MG63 (cell line): ENCODE data around the gene SLAIN2. TPM values are rescaled to one million over a fixed set of nuclear protein-coding genes. Genes with fewer than 3 reads are reported as not detected.
"Not testable (repeated sequence)": the region's sequence is repeated elsewhere in the genome, so short reads cannot be mapped to it uniquely, and the experiment has no call there.

Experiments
- DNase-seq: peaks from one replicate; pipeline ENCODE4 v3.0.0-alpha.2; 2020
- H3K27me3 ChIP-seq: fragments of 250-450 bp; sonication (Bioruptor Pico); 2 replicates; pipeline ENCODE4 v1.5.1; 2020; ENCODE audit warnings: mild to moderate bottlenecking, moderate library complexity
- H3K36me3 ChIP-seq: fragments of 250-450 bp; sonication (Bioruptor Pico); 2 replicates; pipeline ENCODE4 v1.5.1; 2020; ENCODE audit warnings: mild to moderate bottlenecking, moderate library complexity
- H3K4me3 ChIP-seq: fragments of 250-450 bp; sonication (Bioruptor Pico); 2 replicates; pipeline ENCODE4 v1.5.1; 2020; ENCODE audit warnings: mild to moderate bottlenecking, moderate library complexity
- H3K9me3 ChIP-seq: fragments of 250-450 bp; sonication (Bioruptor Pico); 2 replicates; pipeline ENCODE4 v1.5.1; 2020; ENCODE audit warnings: mild to moderate bottlenecking, moderate library complexity
- total RNA-seq: library from RNA; depleted of rRNA; stranded (reverse); fragments of >200 nt; shearing (Covaris generic); gene quantifications from 2 replicates; pipeline ENCODE4 v1.2.3, GENCODE V29; 2014; ENCODE audit warnings: low replicate concordance; rRNA removed

SLAIN2 gene
- total RNA-seq, 1 experiment from 2014 or later, result 18.2 TPM

DNA sequence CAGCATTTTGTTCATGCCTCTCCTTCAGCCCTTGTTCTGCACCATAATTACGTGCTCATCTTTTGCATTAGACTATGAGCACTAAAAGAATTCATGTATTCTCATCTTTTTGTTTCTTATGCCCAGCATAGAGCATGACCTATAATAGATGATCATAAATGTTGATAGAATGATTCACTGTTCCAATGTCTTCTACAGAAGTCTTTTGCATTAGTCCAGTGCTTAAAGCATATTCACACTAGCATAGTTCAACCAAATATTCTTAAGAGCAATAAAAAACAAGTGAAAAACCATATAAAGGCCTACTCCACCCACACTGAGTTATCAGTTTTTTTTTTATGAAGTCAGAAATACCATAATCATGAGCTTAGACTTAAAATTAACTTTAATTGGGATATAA is 105.3 kb downstream of the SLAIN2 start:
- H3K27me3 ChIP-seq, result no peaks in the 10 kb centered on the region
- H3K9me3 ChIP-seq, result no peaks in the 10 kb centered on the region
- no peaks in the 10 kb centered on the region for H3K36me3 ChIP-seq
- DNase-seq, result no peak
- no peak overlapping the region for H3K4me3 ChIP-seq

DNA sequence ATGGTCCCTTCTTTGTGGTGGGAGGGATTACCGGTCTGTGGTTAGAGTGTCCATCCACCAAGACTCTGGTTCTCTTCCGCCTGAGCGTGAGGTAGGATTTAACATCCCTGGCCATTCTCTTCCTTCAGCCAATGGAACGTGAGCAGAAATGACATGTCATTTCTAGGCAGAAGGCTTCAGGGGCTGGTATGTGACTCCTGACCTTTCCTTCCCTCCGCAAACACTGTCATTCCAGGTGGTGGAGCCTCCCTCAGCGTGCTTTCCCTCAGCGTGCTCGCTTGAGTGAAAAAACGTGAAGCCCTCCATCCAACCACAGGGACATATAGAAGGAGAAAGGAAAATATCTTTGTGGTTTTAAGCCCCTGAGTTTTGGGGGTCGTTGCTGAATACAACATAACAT is 107.8 kb downstream of the SLAIN2 start:
- Histone ChIP-seq H3K9me3 (no peaks in the 10 kb centered on the region), H3K4me3 (no peak overlapping the region), H3K36me3 (no peaks in the 10 kb centered on the region), H3K27me3 (no peaks in the 10 kb centered on the region)
- DNase-seq, result no peak

DNA sequence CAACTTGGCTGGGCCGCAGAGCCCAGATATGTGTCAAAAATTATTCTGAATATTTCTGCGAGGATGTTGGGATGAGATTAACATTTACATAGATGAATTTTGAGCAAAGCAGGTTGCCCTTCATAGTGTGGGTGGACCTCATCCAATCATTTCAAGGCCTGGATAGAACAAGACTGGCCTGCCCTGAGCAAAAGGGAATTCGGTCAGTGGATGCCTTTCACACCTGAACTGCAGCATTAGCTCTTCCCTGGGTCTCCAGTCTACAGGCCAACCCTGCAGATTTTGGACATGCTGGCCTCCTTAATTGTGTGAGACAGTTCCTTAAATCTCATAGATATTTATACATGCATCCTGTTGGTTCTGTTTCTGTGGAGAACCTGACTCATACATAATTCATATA is 109.4 kb downstream of the SLAIN2 start:
- Histone ChIP-seq H3K4me3 (no peak overlapping the region), H3K27me3 (no peaks in the 10 kb centered on the region), H3K36me3 (no peaks in the 10 kb centered on the region), H3K9me3 (no peaks in the 10 kb centered on the region)
- DNase-seq, result no peak

GRCh38 chr4:48451656-48452055 is 110.3 kb downstream of the SLAIN2 start:
- H3K9me3 ChIP-seq, H3K36me3 ChIP-seq, DNase-seq, H3K4me3 ChIP-seq, H3K27me3 ChIP-seq: not testable (repeated sequence)

GRCh38 chr4:48454591-48454990 is 113.3 kb downstream of the SLAIN2 start:
- DNase-seq, result no peak
- Histone ChIP-seq H3K36me3 (no peaks in the 10 kb centered on the region), H3K27me3 (no peaks in the 10 kb centered on the region), H3K9me3 (no peaks in the 10 kb centered on the region), H3K4me3 (no peak overlapping the region)

DNA sequence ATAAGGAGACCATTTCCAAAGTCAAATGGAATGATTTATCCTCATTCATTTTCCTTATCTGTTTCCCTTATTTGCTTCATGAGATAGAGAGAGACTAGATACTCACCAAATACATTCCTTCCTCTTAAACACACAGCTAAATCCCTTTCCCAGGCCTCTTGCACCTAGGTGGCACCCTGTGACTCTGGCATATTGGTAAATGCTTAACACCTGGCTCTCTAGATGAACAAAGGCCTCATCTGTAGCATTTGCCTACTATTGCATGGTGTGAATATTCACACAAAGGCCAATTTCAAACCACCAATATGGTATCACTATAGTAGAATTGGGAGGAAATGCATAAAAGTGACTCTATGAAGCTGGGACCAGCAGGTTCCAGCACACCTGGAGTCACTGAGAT is 119.7 kb downstream of the SLAIN2 start:
- Histone ChIP-seq H3K36me3 (no peaks in the 10 kb centered on the region), H3K9me3 (no peaks in the 10 kb centered on the region), H3K27me3 (no peaks in the 10 kb centered on the region), H3K4me3 (no peak overlapping the region)
- DNase-seq, result no peak

- Histone ChIP-seq H3K27me3 (no peaks in the 10 kb centered on the region), H3K36me3 (no peaks in the 10 kb centered on the region), H3K4me3 (no peak overlapping the region), H3K9me3 (no peaks in the 10 kb centered on the region)
- no peak for DNase-seq
Observed at GRCh38 chr4:48462363-48462762, 121.0 kb downstream of the SLAIN2 start.

- no peaks in the 10 kb centered on the region for H3K27me3 ChIP-seq
- no peaks in the 10 kb centered on the region for H3K36me3 ChIP-seq
- no peak overlapping the region for H3K4me3 ChIP-seq
- no peak for DNase-seq
- no peaks in the 10 kb centered on the region for H3K9me3 ChIP-seq
Observed at GRCh38 chr4:48467442-48467841, 126.1 kb downstream of the SLAIN2 start.

- H3K9me3 ChIP-seq, result no peaks in the 10 kb centered on the region
- DNase-seq, result no peak
- H3K36me3 ChIP-seq, result no peaks in the 10 kb centered on the region
- H3K4me3 ChIP-seq, result no peak overlapping the region
- no peaks in the 10 kb centered on the region for H3K27me3 ChIP-seq
Observed at GRCh38 chr4:48467891-48468290, 126.6 kb downstream of the SLAIN2 start.

- no peak for DNase-seq
- no peaks in the 10 kb centered on the region for H3K27me3 ChIP-seq
- H3K4me3 ChIP-seq, result no peak overlapping the region
- no peaks in the 10 kb centered on the region for H3K9me3 ChIP-seq
- H3K36me3 ChIP-seq, result no peaks in the 10 kb centered on the region
Observed at GRCh38 chr4:48470137-48470536, 128.8 kb downstream of the SLAIN2 start.

DNA sequence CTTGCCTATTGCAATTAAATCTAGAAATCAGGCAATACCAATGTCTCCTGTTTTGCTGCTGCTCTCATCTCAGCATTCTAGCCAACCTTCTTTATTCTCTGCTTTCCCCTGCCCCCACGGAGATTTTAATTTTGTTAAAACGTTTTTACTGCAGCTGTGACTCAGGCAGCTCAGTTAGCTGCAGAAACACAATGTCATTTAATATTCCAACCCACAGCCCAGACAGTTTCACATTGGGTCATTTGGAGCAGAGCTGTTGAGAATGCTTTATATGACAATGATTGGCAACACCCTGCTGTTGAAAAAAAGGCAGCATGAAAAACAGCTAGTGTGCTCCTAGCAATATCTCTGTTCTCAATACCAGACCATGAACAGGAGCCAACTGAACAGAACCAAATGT is 129.2 kb downstream of the SLAIN2 start:
- Histone ChIP-seq H3K27me3 (no peaks in the 10 kb centered on the region), H3K36me3 (no peaks in the 10 kb centered on the region), H3K4me3 (no peak overlapping the region), H3K9me3 (no peaks in the 10 kb centered on the region)
- DNase-seq, result no peak

- no peak overlapping the region for H3K4me3 ChIP-seq
- no peaks in the 10 kb centered on the region for H3K27me3 ChIP-seq
- DNase-seq, result no peak
- H3K36me3 ChIP-seq, result no peaks in the 10 kb centered on the region
- no peaks in the 10 kb centered on the region for H3K9me3 ChIP-seq
Observed at GRCh38 chr4:48472794-48473193, 131.5 kb downstream of the SLAIN2 start.

GRCh38 chr4:48475770-48476169 is 134.4 kb downstream of the SLAIN2 start:
- no peak for DNase-seq
- H3K27me3 ChIP-seq, result no peaks in the 10 kb centered on the region
- no peak overlapping the region for H3K4me3 ChIP-seq
- H3K36me3 ChIP-seq, result no peaks in the 10 kb centered on the region
- H3K9me3 ChIP-seq, result no peaks in the 10 kb centered on the region

Other genes starting within 250 kb of the SLAIN2 start
- not detected in 2 replicates for gene TXK, start 207.3 kb upstream of the SLAIN2 start, total RNA-seq
- 0.86 and 0.99 TPM in 2 replicates for gene TEC, start 71.7 kb upstream of the SLAIN2 start, total RNA-seq
- gene SLC10A4, start 141.8 kb downstream of the SLAIN2 start, total RNA-seq, result not detected in 2 replicates
- gene ZAR1, start 148.7 kb downstream of the SLAIN2 start, total RNA-seq, result not detected in 2 replicates